GM13977 (cell line): ENCODE measurements around the gene PCBP4.

Experiments used
- DNase-seq: peaks from one replicate; pipeline ENCODE4 v3.0.0; 2012; ENCODE audit warnings: low spot score
- CTCF ChIP-seq: IDR thresholded peaks from 2 replicates; pipeline ENCODE4 v1.5.1; 2012; ENCODE audit warnings: mild to moderate bottlenecking, control low read depth; ENCODE audit not compliant: insufficient read depth; ENCODE audit errors: extremely low read depth, missing control alignments
- in situ Hi-C: fragments of 300-500 bp; cut with MboI; formaldehyde crosslinking; loops from one replicate; pipeline ENCODE4 v1.12.0; 2022; ENCODE audit warnings: low sequenced_read_pairs, low pct_unique_long_range_greater_than_20kb, mixed read lengths, inconsistent platforms; ENCODE audit not compliant: unreplicated experiment

PCBP4 gene

GRCh38 chr3:51986010-51986947 lies 19.0 kb upstream of the PCBP4 start:
- in situ Hi-C loops: no loop called here
- no peak for TF ChIP-seq CTCF
- DNase-seq: no peak

GRCh38 chr3:51985063-51985462 lies 17.8 kb upstream of the PCBP4 start:
- DNase-seq: no peak
- in situ Hi-C loops: no loop called here

GRCh38 chr3:51984269-51984647 lies 17.0 kb upstream of the PCBP4 start:
- TF ChIP-seq CTCF: no peak
- in situ Hi-C loops: no loop called here
- no peak for DNase-seq

More at GRCh38 chr3:51985063-51985462, 17.8 kb upstream of the PCBP4 start:
- TF ChIP-seq CTCF: no peak

- TF ChIP-seq CTCF: no peak
- in situ Hi-C loops: no loop called here
- DNase-seq: peak; percentile 50
These were observed 16.5 kb upstream of the PCBP4 start for GRCh38 chr3:51983578-51984268.

- TF ChIP-seq CTCF: no peak
- in situ Hi-C loops: no loop called here
- DNase-seq: peak; percentile 98
These were observed 15.8 kb upstream of the PCBP4 start, which contains the start of gene ACY1 for GRCh38 chr3:51982838-51983577. Gene ACY1, plus strand, starts transcription at chr3:51983535. Its CDS starts 530 bp downstream, at chr3:51984065.

- in situ Hi-C loops: no loop called here
- peak; percentile 85 for DNase-seq
- peak; percentile 61 for TF ChIP-seq CTCF
These were observed 15.1 kb upstream of the PCBP4 start for GRCh38 chr3:51982352-51982837.
